ENCODE measurements around the gene IER3. TPM values are rescaled to one million over a fixed set of nuclear protein-coding genes. Genes with fewer than 3 reads are reported as not detected.

IER3 gene
- total and polyA plus RNA-seq, 2 of the 8 experiments (the other 6 are each of a cell fraction or from before 2014, with no cell fraction given), result 11.9 to 26.5 TPM

- TF ChIP-seq CTCF (IDR thresholded peaks at IDR 0.05; ENCODE audit: control extremely low read depth in 1 of 3, insufficient read depth in 1 of 3, low read depth in 1 of 3, low read length in 3 of 3) (no peak), SP1 (IDR thresholded peaks at IDR 0.05; ENCODE audit: low read depth, low read length) (0 out of 2 replicates have a peak, but pooled peaks have one; percentile 11)
Observed at GRCh38 chr6:30743099-30744053, 971 bp downstream of the IER3 start (continued).
